GM19372 (cell line): ENCODE data around the gene POLR2J2.
"Not testable (repeated sequence)": the region's sequence is repeated elsewhere in the genome, so short reads cannot be mapped to it uniquely, and the experiment has no call there.

ENCODE experiments used
- ATAC-seq: cut with Tn5 transposase; IDR thresholded peaks from one replicate; pipeline ENCODE4 v1.9.1; 2021; ENCODE audit warnings: mild to moderate bottlenecking, low read depth, moderate library complexity; ENCODE audit not compliant: unreplicated experiment

Gene POLR2J2

GRCh38 chr7:102673447-102674067, 2.1 kb upstream of the POLR2J2 start:
- not testable (repeated sequence) for ATAC-seq

- peak; percentile 36 for ATAC-seq
Observed at GRCh38 chr7:102671956-102672307, 469 bp upstream of the POLR2J2 start.

GRCh38 chr7:102667523-102667922, 3.9 kb downstream of the POLR2J2 start:
- not testable (repeated sequence) for ATAC-seq

- ATAC-seq: not testable (repeated sequence)
Observed at GRCh38 chr7:102666850-102667249, 4.6 kb downstream of the POLR2J2 start.

GRCh38 chr7:102664765-102665164, 6.7 kb downstream of the POLR2J2 start:
- ATAC-seq: not testable (repeated sequence)

- ATAC-seq: not testable (repeated sequence)
Observed at GRCh38 chr7:102649924-102650323, 21.5 kb downstream of the POLR2J2 start, which contains the start of gene SPDYE2B. SPDYE2B (plus strand) TSS chr7:102650319; CDS start chr7:102652349, 2,030 bp downstream.

- ATAC-seq: not testable (repeated sequence)
Observed at GRCh38 chr7:102647813-102648212, 23.6 kb downstream of the POLR2J2 start.

- not testable (repeated sequence) for ATAC-seq
Observed at GRCh38 chr7:102643404-102643803, 28.1 kb downstream of the POLR2J2 start.

GRCh38 chr7:102642691-102643090, 28.8 kb downstream of the POLR2J2 start, which contains the start of gene UPK3BL1:
UPK3BL1 (minus strand) TSS chr7:102642791; CDS start chr7:102642741, 50 bp downstream.
- ATAC-seq: not testable (repeated sequence)

GRCh38 chr7:102638848-102639247, 32.6 kb downstream of the POLR2J2 start:
- not testable (repeated sequence) for ATAC-seq

- ATAC-seq: not testable (repeated sequence)
Observed at GRCh38 chr7:102636956-102637355, 34.5 kb downstream of the POLR2J2 start.

GRCh38 chr7:102635354-102635753, 36.1 kb downstream of the POLR2J2 start:
- ATAC-seq: not testable (repeated sequence)

- ATAC-seq: not testable (repeated sequence)
Observed at GRCh38 chr7:102634299-102634698, 37.2 kb downstream of the POLR2J2 start.

GRCh38 chr7:102630622-102631021, 40.8 kb downstream of the POLR2J2 start:
- not testable (repeated sequence) for ATAC-seq

- not testable (repeated sequence) for ATAC-seq
Observed at GRCh38 chr7:102627271-102627904, 44.1 kb downstream of the POLR2J2 start.

- not testable (repeated sequence) for ATAC-seq
Observed at GRCh38 chr7:102618122-102618521, 53.3 kb downstream of the POLR2J2 start.

- peak; percentile 84 for ATAC-seq
Observed at GRCh38 chr7:102616507-102617125, 54.8 kb downstream of the POLR2J2 start, which contains the start of gene RASA4. RASA4 (minus strand) TSS chr7:102616756; CDS start chr7:102616689, 67 bp downstream.
